T-helper 17 cell (primary cell): ENCODE data around the gene FYN. TPM values are rescaled to one million over a fixed set of nuclear protein-coding genes. Genes with fewer than 3 reads are reported as not detected.
A peak's percentile ranks its signal among the peaks of the same experiment; 100 is the strongest.

Experiments used
- ATAC-seq: fragments of 150-1000 bp; cut with Tn5 transposase; 2 replicates; pipeline ENCODE4 v1.10.0; 2021; ENCODE audit warnings: mild to moderate bottlenecking, moderate library complexity
- DNase-seq, 3 donors: peaks; one replicate each; pipeline versions ENCODE4 v3.0.0 to v3.0.0-alpha.2; 2020 to 2021
- H3K9me3 ChIP-seq: one replicate; pipeline ENCODE4 v1.7.0; 2013; ENCODE audit warnings: low read length, mild to moderate bottlenecking; ENCODE audit not compliant: control insufficient read depth, poor library complexity, severe bottlenecking
- H3K27ac Mint-ChIP-seq: one replicate; pipeline ENCODE4 v1.8.0; 2022; ENCODE audit warnings: mild to moderate bottlenecking, moderate library complexity, mixed read lengths
- H3K27me3 Mint-ChIP-seq: one replicate; pipeline ENCODE4 v1.8.0; 2022; ENCODE audit warnings: mixed read lengths
- H3K36me3 Mint-ChIP-seq: one replicate; pipeline ENCODE4 v1.8.0; 2022; ENCODE audit warnings: low read depth, mixed read lengths
- H3K4me1 Mint-ChIP-seq: one replicate; pipeline ENCODE4 v1.8.0; 2022; ENCODE audit warnings: mild to moderate bottlenecking, mixed read lengths
- H3K4me3 Mint-ChIP-seq: one replicate; pipeline ENCODE4 v1.8.0; 2022; ENCODE audit warnings: mild to moderate bottlenecking, moderate library complexity, mixed read lengths
- total RNA-seq, 4 donors: library from RNA in 2 of 4; stranded (reverse) in 2 of 4; gene quantifications; one replicate each; pipeline ENCODE4 v1.2.3 and lab custom pipeline; 2022 to 2026

Gene FYN
- total RNA-seq, 2 donors from 2014 or later = 455 to 472 TPM

- no peaks in the 10 kb centered on the region for H3K36me3 Mint-ChIP-seq
Observed at GRCh38 chr6:111658462-111659154, 214.6 kb downstream of the FYN start.

GRCh38 chr6:111657146-111657545 is 216.1 kb downstream of the FYN start:
- ATAC-seq (no peak), DNase-seq (no peak)
- Mint-ChIP-seq H3K27ac (no peak overlapping the region), H3K36me3 (peaks cover 4% of the 10 kb centered on the region), H3K27me3 (no peaks in the 10 kb centered on the region), H3K4me1 (peaks cover 2% of the 10 kb centered on the region), H3K4me3 (no peak overlapping the region)
- no peaks in the 10 kb centered on the region for H3K9me3 ChIP-seq

More at GRCh38 chr6:111658462-111659154, 214.6 kb downstream of the FYN start:
- no peaks in the 10 kb centered on the region for H3K27me3 Mint-ChIP-seq
- DNase-seq (no peak), ATAC-seq (no peak)
- no peaks in the 10 kb centered on the region for H3K9me3 ChIP-seq
- H3K4me1 Mint-ChIP-seq = peaks cover 4% of the 10 kb centered on the region
- H3K27ac Mint-ChIP-seq = no peak overlapping the region
- no peak overlapping the region for H3K4me3 Mint-ChIP-seq

DNA sequence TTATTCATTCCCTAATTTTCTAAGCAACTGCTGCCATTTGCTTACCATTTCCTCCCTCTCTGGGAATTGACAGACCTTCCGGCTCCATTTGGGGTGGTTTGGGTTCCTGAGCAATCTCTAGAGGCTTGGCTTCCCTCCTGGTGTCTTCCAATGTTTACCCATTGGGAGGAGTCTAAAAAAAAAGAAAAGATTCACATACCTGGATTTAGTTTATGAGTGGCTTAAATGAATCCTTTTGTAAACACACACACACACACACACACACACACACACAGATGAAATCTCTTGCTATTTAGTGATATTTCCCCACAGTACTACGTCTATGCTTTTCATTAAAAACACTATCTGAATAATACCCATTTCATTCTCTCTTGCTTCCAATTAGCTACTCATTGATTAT is 219.3 kb downstream of the FYN start:
- no peak overlapping the region for H3K4me3 Mint-ChIP-seq
- H3K27me3 Mint-ChIP-seq = no peaks in the 10 kb centered on the region
- no peaks in the 10 kb centered on the region for H3K9me3 ChIP-seq
- H3K4me1 Mint-ChIP-seq = peaks cover 2% of the 10 kb centered on the region
- no peak overlapping the region for H3K27ac Mint-ChIP-seq
- ATAC-seq (no peak), DNase-seq (no peak)
- H3K36me3 Mint-ChIP-seq = peaks cover 7% of the 10 kb centered on the region

DNA sequence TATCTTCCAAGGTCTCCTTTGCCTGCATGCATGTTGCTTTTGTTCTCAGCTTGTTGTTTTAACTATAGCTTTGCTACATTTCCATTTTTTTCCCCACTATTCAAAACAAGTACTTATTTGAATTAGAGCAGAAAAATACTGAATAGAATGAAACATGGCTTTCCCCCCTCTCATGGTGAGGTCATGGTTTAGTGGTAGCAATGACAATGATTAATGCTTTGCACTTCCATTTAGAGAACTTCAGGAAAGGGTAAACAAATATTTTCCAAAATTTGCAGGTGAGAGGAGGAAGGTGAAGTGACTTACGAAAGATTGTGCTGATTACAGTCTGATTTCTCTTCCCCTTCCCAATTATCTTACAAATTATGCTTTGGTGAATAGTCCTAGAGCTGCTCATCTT is 219.8 kb downstream of the FYN start:
- H3K27ac Mint-ChIP-seq = no peak overlapping the region
- no peaks in the 10 kb centered on the region for H3K9me3 ChIP-seq
- peaks cover 2% of the 10 kb centered on the region for H3K4me1 Mint-ChIP-seq
- no peak overlapping the region for H3K4me3 Mint-ChIP-seq
- H3K36me3 Mint-ChIP-seq = peaks cover 7% of the 10 kb centered on the region
- no peaks in the 10 kb centered on the region for H3K27me3 Mint-ChIP-seq
- no peak for DNase-seq
- no peak for ATAC-seq

GRCh38 chr6:111652156-111652555 is 221.1 kb downstream of the FYN start:
- H3K9me3 ChIP-seq = no peaks in the 10 kb centered on the region
- Mint-ChIP-seq H3K4me1 (peaks cover 4% of the 10 kb centered on the region), H3K27ac (no peak overlapping the region), H3K36me3 (peaks cover 7% of the 10 kb centered on the region), H3K4me3 (no peak overlapping the region), H3K27me3 (no peaks in the 10 kb centered on the region)
- ATAC-seq (no peak), DNase-seq (no peak)

DNA sequence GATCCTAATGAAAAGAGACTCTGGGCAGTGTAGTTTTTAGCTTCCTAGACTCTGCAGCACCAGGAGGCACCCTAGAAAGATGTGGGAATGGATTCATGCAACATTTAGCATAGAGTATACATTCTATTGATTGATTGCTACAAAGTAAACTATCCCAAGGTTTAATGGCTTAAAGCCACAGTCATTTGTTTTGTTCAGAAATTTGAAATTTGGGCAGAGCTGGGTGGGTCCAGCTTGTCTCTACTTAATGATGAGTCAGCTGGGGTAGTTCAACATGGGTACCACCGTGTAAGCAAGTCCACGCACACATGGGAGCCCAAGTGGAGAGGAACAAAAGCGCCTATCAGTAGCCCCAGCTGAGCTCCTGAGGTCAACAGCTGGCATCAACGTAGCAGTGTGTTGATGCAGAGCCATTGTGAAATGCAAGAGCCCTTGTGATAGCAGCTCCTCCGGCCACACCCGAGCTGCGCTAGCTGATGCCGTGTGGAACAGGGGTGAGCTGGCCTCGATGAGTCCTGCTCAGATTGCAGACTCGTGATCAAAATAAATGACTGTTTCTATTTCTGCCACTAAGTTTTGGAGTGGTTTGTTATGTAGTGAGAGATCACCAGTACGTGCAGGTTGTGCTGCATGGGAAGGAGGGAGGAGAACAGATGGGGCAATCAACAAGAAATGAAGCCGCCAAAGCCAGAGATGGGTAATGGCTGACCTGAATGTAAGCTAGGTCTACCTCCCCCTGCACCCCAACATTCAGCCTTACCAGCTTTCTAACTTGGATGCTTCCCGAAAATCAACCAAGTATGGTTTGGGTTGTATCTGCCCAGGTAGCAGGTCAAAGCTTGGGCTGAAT is 221.8 kb downstream of the FYN start:
- no peak overlapping the region for H3K27ac Mint-ChIP-seq
- ATAC-seq = no peak

GRCh38 chr6:111650049-111650448 is 223.2 kb downstream of the FYN start:
- no peaks in the 10 kb centered on the region for H3K27me3 Mint-ChIP-seq
- H3K4me1 Mint-ChIP-seq = peaks cover 4% of the 10 kb centered on the region
- H3K4me3 Mint-ChIP-seq = no peak overlapping the region
- no peaks in the 10 kb centered on the region for H3K9me3 ChIP-seq
- peaks cover 7% of the 10 kb centered on the region for H3K36me3 Mint-ChIP-seq
- no peak for DNase-seq
- ATAC-seq = no peak
- H3K27ac Mint-ChIP-seq = no peak overlapping the region

More for the DNA sequence above, 221.8 kb downstream of the FYN start:
- no peaks in the 10 kb centered on the region for H3K27me3 Mint-ChIP-seq
- DNase-seq = no peak
- H3K4me3 Mint-ChIP-seq = no peak overlapping the region
- peaks cover 4% of the 10 kb centered on the region for H3K4me1 Mint-ChIP-seq
- peaks cover 7% of the 10 kb centered on the region for H3K36me3 Mint-ChIP-seq
- H3K9me3 ChIP-seq = no peaks in the 10 kb centered on the region

- ATAC-seq = no peak
Observed at GRCh38 chr6:111648100-111648499, 225.2 kb downstream of the FYN start.

GRCh38 chr6:111646942-111647341 is 226.3 kb downstream of the FYN start:
- peaks cover 5% of the 10 kb centered on the region for H3K36me3 Mint-ChIP-seq
- H3K27me3 Mint-ChIP-seq = no peaks in the 10 kb centered on the region
- no peaks in the 10 kb centered on the region for H3K9me3 ChIP-seq
- no peak overlapping the region for H3K27ac Mint-ChIP-seq
- ATAC-seq (no peak), DNase-seq (no peak)
- H3K4me3 Mint-ChIP-seq = no peak overlapping the region
- H3K4me1 Mint-ChIP-seq = peaks cover 4% of the 10 kb centered on the region

More at GRCh38 chr6:111648100-111648499, 225.2 kb downstream of the FYN start:
- H3K9me3 ChIP-seq = no peaks in the 10 kb centered on the region
- no peak overlapping the region for H3K27ac Mint-ChIP-seq
- H3K4me1 Mint-ChIP-seq = peaks cover 4% of the 10 kb centered on the region
- H3K27me3 Mint-ChIP-seq = no peaks in the 10 kb centered on the region
- H3K36me3 Mint-ChIP-seq = peaks cover 8% of the 10 kb centered on the region
- DNase-seq = no peak
- no peak overlapping the region for H3K4me3 Mint-ChIP-seq

DNA sequence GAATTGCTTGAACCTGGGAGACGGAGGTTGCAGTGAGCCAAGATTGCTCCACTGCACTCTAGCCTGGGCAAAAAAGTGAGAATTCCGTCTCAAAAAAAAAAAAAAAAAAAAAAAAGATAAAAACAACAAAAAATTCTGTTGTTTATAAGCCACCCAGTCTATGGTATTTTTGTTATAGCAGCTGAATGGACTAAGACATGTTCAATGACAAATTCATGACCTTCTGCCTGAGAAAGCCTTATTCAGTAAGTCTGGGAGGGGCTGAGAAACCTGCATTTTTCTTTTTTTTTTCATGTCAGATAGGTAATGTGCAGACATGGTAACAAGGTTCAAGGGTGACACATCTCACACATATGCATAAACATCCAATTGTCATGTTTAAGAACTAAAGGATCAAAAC is 227.2 kb downstream of the FYN start:
- Mint-ChIP-seq H3K27ac (no peak overlapping the region), H3K36me3 (peaks cover 5% of the 10 kb centered on the region), H3K4me1 (peaks cover 4% of the 10 kb centered on the region), H3K4me3 (no peak overlapping the region), H3K27me3 (no peaks in the 10 kb centered on the region)
- DNase-seq (no peak), ATAC-seq (no peak)
- H3K9me3 ChIP-seq = no peaks in the 10 kb centered on the region

GRCh38 chr6:111644893-111645430 is 228.3 kb downstream of the FYN start:
- Mint-ChIP-seq H3K36me3 (peaks cover 7% of the 10 kb centered on the region), H3K4me1 (peaks cover 4% of the 10 kb centered on the region), H3K27ac (no peak overlapping the region), H3K4me3 (no peak overlapping the region), H3K27me3 (no peaks in the 10 kb centered on the region)
- no peak for ATAC-seq
- H3K9me3 ChIP-seq = no peaks in the 10 kb centered on the region
- no peak for DNase-seq

DNA sequence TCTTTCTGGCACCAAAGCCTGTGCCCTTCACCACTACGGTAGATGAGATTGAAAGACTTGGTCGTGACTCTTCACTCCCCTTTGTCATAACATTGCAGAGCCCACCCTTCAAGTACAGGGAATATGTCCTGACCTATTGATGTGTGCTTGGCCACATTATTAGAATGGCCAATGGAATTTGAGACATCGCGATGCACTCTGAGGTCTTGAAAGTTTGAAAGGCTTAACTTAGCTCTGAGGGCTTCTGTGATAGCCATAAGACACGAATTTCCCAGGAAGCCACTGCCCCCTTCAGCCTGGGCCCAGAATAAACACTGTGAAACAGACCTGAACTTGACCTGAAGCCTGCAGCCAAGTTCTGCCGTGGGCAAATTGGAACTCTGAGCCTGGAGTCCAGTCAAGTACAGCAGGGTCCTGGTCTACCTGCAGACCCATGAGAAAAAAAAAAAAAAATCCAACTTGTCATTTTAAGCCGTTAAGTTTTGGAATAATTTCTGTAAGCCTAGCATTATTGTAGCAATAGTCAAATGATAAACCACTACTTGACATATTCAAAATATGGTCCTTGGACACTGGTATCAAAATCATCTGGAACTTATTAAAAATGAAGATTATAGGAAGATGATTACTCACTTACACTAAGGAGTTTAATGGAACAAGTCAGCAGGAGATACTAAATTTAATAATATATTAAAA is 230.6 kb downstream of the FYN start:
- Mint-ChIP-seq H3K27ac (no peak overlapping the region), H3K4me1 (peaks cover under 1% of the 10 kb centered on the region), H3K27me3 (no peaks in the 10 kb centered on the region), H3K4me3 (no peak overlapping the region), H3K36me3 (peaks cover 6% of the 10 kb centered on the region)
- no peaks in the 10 kb centered on the region for H3K9me3 ChIP-seq
- peak; percentile 47 for ATAC-seq
- DNase-seq = no peak

DNA sequence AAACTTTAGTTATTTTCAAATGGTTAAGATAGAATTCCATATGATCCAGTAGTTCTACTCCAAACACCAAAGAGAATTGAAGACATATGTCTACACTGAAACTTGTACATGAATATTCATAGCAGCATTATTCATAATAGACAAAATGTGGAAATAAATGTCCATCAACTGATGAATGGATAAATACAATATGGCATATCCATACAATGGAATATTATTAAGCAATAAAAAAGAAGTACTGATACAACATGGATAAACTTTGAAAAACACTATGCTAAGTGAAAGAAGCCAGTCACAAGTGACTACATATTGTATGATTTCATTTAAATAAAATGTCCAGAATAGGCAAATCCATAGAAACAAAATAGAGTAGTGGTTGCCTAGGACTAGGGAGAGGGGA is 234.0 kb downstream of the FYN start:
- ATAC-seq (no peak), DNase-seq (no peak)
- Mint-ChIP-seq H3K27ac (no peak overlapping the region), H3K36me3 (peaks cover 8% of the 10 kb centered on the region), H3K4me1 (no peaks in the 10 kb centered on the region), H3K4me3 (no peak overlapping the region), H3K27me3 (no peaks in the 10 kb centered on the region)
- H3K9me3 ChIP-seq = no peaks in the 10 kb centered on the region
